Sigmoid colon (tissue), 7 donors: ENCODE results near the gene DZIP3. TPM values are rescaled to one million over a fixed set of nuclear protein-coding genes. Genes with fewer than 3 reads are reported as not detected.
"Not testable (repeated sequence)": the region's sequence is repeated elsewhere in the genome, so short reads cannot be mapped to it uniquely, and the experiment has no call there.

Experiments
- DNase-seq: peaks from one replicate; pipeline ENCODE4 v3.0.0-alpha.2; 2019
- H3K27ac ChIP-seq, 4 donors: fragments of 200-600 bp; sonication (generic); one replicate each; pipeline ENCODE4 v1.5.1; 2016 to 2019; ENCODE audit warnings: mild to moderate bottlenecking in 1 of 4
- H3K27me3 ChIP-seq, 3 donors: fragments of 200-600 bp; sonication (generic); one replicate each; pipeline ENCODE4 v1.5.1; 2019; ENCODE audit warnings: mild to moderate bottlenecking in 1 of 3
- H3K36me3 ChIP-seq, 4 donors: fragments of 200-600 bp; sonication (generic); one replicate each; pipeline ENCODE4 v1.5.1; 2016 to 2019
- H3K4me1 ChIP-seq, 4 donors: fragments of 200-600 bp; sonication (generic); one replicate each; pipeline ENCODE4 v1.5.1; 2017 to 2019
- H3K4me3 ChIP-seq, 4 donors: fragments of 200-600 bp; sonication (generic); one replicate each; pipeline ENCODE4 v1.5.1; 2017 to 2019; ENCODE audit warnings: mild to moderate bottlenecking in 2 of 4, moderate library complexity in 1 of 4
- H3K9me3 ChIP-seq, 4 donors: fragments of 200-600 bp in 3 of 4; sonication (generic) in 3 of 4; one replicate each; pipeline versions ENCODE4 v1.5.1 to v1.6.1; 2013 to 2019
- EP300 ChIP-seq, 4 donors: sonication (generic); formaldehyde crosslinking; IDR thresholded peaks; one replicate each; pipeline ENCODE4 v1.6.1; 2017; ENCODE audit warnings: antibody characterized with exemption in 4 of 4
- POLR2A ChIP-seq, 2 donors: fragments of 450-650 bp; IDR thresholded peaks; one replicate each; pipeline ENCODE4 v1.6.1; 2016; ENCODE audit warnings: antibody characterized with exemption in 2 of 2, mild to moderate bottlenecking in 2 of 2, moderate library complexity in 2 of 2
- POLR2AphosphoS5 ChIP-seq, 4 donors: sonication (generic); formaldehyde crosslinking; IDR thresholded peaks; one replicate each; pipeline ENCODE4 v1.6.1; 2017; ENCODE audit warnings: antibody characterized with exemption in 4 of 4
- WGBS, 2 donors: extraction: QIAGEN DNeasy Blood & Tissue Kit; methylation state at CpG; one replicate each; pipeline ENCODE4 v1.1.7; 2013; 5-methylcytosine and 5-hydroxymethylcytosine counted together
- intact Hi-C: fragments of 100-400 bp; cut with DNase I; formaldehyde crosslinking; loops from one replicate; pipeline ENCODE4 v1.15.1; 2023
- polyA plus RNA-seq, 3 donors: library from polyadenylated mRNA; stranded (reverse); fragments of 200-250 nt; gene quantifications; one replicate each; pipeline ENCODE4 v1.2.3, GENCODE V29; 2013
- total RNA-seq, 4 donors: library from RNA; depleted of rRNA; stranded (reverse); fragments of >200 nt; gene quantifications; one replicate each; pipeline ENCODE4 v1.1.0, GENCODE V29; 2016
- TF ChIP-seq, protein P1 (sequence below), 4 experiments: fragments of 450-650 bp in 3 of 4; fragments of 200-600 bp in 1 of 4; IDR thresholded peaks; one replicate each; pipeline ENCODE4 v1.5.1; 2016 to 2019; ENCODE audit warnings: antibody characterized with exemption in 4 of 4, mild to moderate bottlenecking in 3 of 4, moderate library complexity in 2 of 4
- donor health status: healthy with polysubstance abuse.
- donor health status: Bipolar disorder and iron deficiency.
- donor health status: healthy.

Gene DZIP3
- total and polyA plus RNA-seq, 7 donors: 1.2 to 12.0 (median 8.8) TPM

GRCh38 chr3:108642526-108642925, 53.0 kb downstream of the DZIP3 start:
- Histone ChIP-seq H3K36me3 (peaks cover 0 to 32% (median 0%) of the 10 kb centered on the region in 4 donors), H3K4me1 (no peaks in the 10 kb centered on the region), H3K27ac (no peak overlapping the region), H3K27me3 (no peaks in the 10 kb centered on the region), H3K9me3 (no peaks in the 10 kb centered on the region), H3K4me3 (no peak overlapping the region)
- intact Hi-C loops: no loop called here
- 95 to 98% methylated on average over 3 of the region's 3 CpGs for WGBS, 2 donors
- no peak for DNase-seq
- TF ChIP-seq POLR2A (IDR thresholded peaks at IDR 0.05): no peak
- TF ChIP-seq, protein P1, sequence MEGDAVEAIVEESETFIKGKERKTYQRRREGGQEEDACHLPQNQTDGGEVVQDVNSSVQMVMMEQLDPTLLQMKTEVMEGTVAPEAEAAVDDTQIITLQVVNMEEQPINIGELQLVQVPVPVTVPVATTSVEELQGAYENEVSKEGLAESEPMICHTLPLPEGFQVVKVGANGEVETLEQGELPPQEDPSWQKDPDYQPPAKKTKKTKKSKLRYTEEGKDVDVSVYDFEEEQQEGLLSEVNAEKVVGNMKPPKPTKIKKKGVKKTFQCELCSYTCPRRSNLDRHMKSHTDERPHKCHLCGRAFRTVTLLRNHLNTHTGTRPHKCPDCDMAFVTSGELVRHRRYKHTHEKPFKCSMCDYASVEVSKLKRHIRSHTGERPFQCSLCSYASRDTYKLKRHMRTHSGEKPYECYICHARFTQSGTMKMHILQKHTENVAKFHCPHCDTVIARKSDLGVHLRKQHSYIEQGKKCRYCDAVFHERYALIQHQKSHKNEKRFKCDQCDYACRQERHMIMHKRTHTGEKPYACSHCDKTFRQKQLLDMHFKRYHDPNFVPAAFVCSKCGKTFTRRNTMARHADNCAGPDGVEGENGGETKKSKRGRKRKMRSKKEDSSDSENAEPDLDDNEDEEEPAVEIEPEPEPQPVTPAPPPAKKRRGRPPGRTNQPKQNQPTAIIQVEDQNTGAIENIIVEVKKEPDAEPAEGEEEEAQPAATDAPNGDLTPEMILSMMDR (IDR thresholded peaks at IDR 0.05): no peak

DNA sequence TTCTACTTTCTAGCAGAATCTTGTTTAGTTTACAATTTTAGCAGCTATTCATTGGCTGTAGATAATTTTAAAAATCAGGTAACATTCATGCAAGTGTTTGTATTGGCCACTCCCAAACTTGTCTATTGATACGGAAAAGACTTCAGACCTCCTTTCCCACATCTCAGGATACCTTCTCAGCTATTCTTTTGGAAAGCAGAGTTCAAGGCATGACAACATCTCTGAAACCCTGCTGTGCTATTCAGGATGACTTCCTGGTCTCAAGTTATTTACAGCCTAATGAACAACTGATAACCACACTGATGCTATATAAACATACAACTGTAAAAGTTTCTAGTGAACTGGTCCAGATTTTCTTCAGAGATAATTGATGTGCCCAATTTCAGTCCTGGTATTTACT, 55.8 kb downstream of the DZIP3 start:
- intact Hi-C loops: no loop called here
- Histone ChIP-seq H3K36me3 (peaks cover 0 to 46% (median 0%) of the 10 kb centered on the region in 4 donors), H3K4me3 (no peak overlapping the region), H3K27ac (no peak overlapping the region), H3K9me3 (no peaks in the 10 kb centered on the region), H3K4me1 (no peaks in the 10 kb centered on the region), H3K27me3 (no peaks in the 10 kb centered on the region)
- 97 to 98% methylated on average over 1 of the region's 1 CpG for WGBS, 2 donors
- TF ChIP-seq EP300 (IDR thresholded peaks at IDR 0.05) (no peak), POLR2A (IDR thresholded peaks at IDR 0.05) (no peak)
- DNase-seq: no peak

DNA sequence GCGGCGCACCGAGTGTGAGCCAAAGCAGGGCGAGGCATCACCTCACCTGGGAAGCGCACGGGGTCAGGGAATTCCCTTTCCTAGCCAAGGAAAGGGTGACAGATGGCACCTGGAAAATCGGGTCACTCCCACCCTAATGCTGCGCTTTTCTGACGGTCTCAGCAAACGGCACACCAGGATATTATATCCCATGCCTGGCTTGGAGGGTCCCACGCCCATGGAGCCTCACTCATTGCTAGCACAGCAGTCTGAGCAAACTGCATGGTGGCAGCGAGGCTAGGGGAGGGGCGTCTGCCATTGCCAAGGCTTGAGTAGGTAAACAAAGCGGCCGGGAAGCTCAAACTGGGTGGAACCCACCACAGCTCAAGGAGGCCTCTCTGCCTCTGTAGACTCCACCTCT, 66.1 kb downstream of the DZIP3 start:
- H3K36me3 ChIP-seq: peaks cover 0 to 47% (median 5%) of the 10 kb centered on the region in 4 donors
- H3K4me3 ChIP-seq, intact Hi-C loops, H3K27me3 ChIP-seq, H3K4me1 ChIP-seq, H3K27ac ChIP-seq, DNase-seq, H3K9me3 ChIP-seq: not testable (repeated sequence)
- 95 to 96% methylated on average over 15 of the region's 15 CpGs for WGBS, 2 donors

DNA sequence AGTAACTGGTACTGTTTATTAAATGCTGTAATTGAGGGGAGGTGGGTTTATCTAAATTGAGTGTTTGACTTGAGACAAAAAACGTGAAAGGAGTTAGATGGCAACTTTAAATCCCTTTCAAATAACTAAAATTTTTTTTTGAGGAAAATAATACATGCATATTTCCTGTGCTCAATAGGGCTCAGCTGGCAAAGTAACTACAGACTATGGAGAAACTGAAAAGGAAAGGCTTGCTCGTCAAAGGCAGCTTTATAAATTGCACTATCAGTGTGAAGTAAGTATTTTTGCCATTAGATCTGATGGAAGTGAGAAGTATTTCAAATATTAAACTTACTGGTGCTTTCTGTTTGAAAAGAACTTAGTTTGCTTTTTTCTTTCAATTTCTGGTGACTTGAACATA, 72.2 kb downstream of the DZIP3 start:
- no peak for DNase-seq
- TF ChIP-seq POLR2A (IDR thresholded peaks at IDR 0.05) (no peak), EP300 (IDR thresholded peaks at IDR 0.05) (no peak), POLR2AphosphoS5 (IDR thresholded peaks at IDR 0.05) (no peak)
- TF ChIP-seq, protein P1 (IDR thresholded peaks at IDR 0.05): no peak
- no peaks in the 10 kb centered on the region for H3K9me3 ChIP-seq
- peaks cover 0 to 4% (median 0%) of the 10 kb centered on the region in 4 donors for H3K4me1 ChIP-seq
- 80 to 85% methylated on average over 2 of the region's 2 CpGs for WGBS, 2 donors
- H3K4me3 ChIP-seq: no peak overlapping the region
- intact Hi-C loops: loop anchor here (2.0 to 10.0 kb wide), 2 partner anchors 253 to 423 kb away; no protein-coding TSS in a partner anchor
- H3K27ac ChIP-seq: no peak overlapping the region
- H3K36me3 ChIP-seq: peaks cover 0 to 17% (median 0%) of the 10 kb centered on the region in 4 donors
- no peaks in the 10 kb centered on the region for H3K27me3 ChIP-seq

GRCh38 chr3:108662142-108662738, 72.7 kb downstream of the DZIP3 start:
- H3K27me3 ChIP-seq: no peaks in the 10 kb centered on the region
- DNase-seq: no peak
- peaks cover 0 to 4% (median 0%) of the 10 kb centered on the region in 4 donors for H3K4me1 ChIP-seq
- no peaks in the 10 kb centered on the region for H3K9me3 ChIP-seq
- no peak overlapping the region for H3K27ac ChIP-seq
- TF ChIP-seq POLR2A (IDR thresholded peaks at IDR 0.05): no peak
- TF ChIP-seq, protein P1 (IDR thresholded peaks at IDR 0.05): peak in 3 of 4 experiments; percentile 52 to 81 (median 58)
- no peak for TF ChIP-seq EP300 (IDR thresholded peaks at IDR 0.05)
- H3K36me3 ChIP-seq: peaks cover 0 to 17% (median 0%) of the 10 kb centered on the region in 4 donors
- WGBS, 2 donors: 14 to 20% methylated on average over 6 of the region's 6 CpGs
- intact Hi-C loops: loop anchor here (2.0 to 10.0 kb wide), 2 partner anchors 253 to 423 kb away; no protein-coding TSS in a partner anchor
- H3K4me3 ChIP-seq: no peak overlapping the region

DNA sequence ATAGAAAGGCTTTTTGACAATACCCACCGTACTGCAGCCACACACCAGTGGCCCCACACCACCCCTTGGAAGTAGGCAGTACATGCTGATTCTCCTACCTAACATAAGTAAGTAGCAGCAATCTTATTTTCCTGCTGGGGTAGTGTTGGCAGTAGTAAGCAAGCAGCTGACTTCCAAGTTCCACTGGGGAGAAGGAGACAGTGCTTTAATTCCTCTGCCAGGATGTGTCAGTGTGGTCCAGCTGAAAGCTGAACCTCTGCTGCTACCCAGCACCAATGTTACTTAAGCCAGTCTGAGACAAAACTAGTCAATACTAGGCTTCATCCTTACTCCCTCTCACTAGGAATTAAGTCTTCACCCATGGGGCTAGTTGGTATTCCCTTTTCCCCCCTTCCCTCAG, 74.7 kb downstream of the DZIP3 start:
- intact Hi-C loops: loop anchor here (10.0 kb wide), 1 partner anchor 421 kb away; no protein-coding TSS in a partner anchor
- no peaks in the 10 kb centered on the region for H3K9me3 ChIP-seq
- H3K27ac ChIP-seq: no peak overlapping the region
- DNase-seq: no peak
- TF ChIP-seq, protein P1 (IDR thresholded peaks at IDR 0.05): no peak
- TF ChIP-seq EP300 (IDR thresholded peaks at IDR 0.05) (no peak), POLR2A (IDR thresholded peaks at IDR 0.05) (no peak), POLR2AphosphoS5 (IDR thresholded peaks at IDR 0.05) (no peak)
- H3K4me1 ChIP-seq: peaks cover 0 to 4% (median 0%) of the 10 kb centered on the region in 4 donors
- H3K27me3 ChIP-seq: no peaks in the 10 kb centered on the region
- H3K36me3 ChIP-seq: peaks cover 0 to 17% (median 0%) of the 10 kb centered on the region in 4 donors
- H3K4me3 ChIP-seq: no peak overlapping the region
- 98 to 100% methylated on average over 1 of the region's 1 CpG for WGBS, 2 donors
